GM21528 (cell line): ENCODE results near the gene PFKFB2.
"Not testable (repeated sequence)": the region's sequence is repeated elsewhere in the genome, so short reads cannot be mapped to it uniquely, and the experiment has no call there.

Source experiments
- ATAC-seq: cut with Tn5 transposase; IDR thresholded peaks from one replicate; pipeline ENCODE4 v1.9.1; 2021; ENCODE audit warnings: mild to moderate bottlenecking, moderate library complexity; ENCODE audit not compliant: unreplicated experiment, low FRiP score

Gene PFKFB2

GRCh38 chr1:207035877-207036551 is 17.1 kb upstream of the PFKFB2 start:
- no peak for ATAC-seq

GRCh38 chr1:207036865-207037264 is 16.2 kb upstream of the PFKFB2 start:
- ATAC-seq: no peak

GRCh38 chr1:207039380-207040180 is 13.5 kb upstream of the PFKFB2 start:
- ATAC-seq: no peak

DNA sequence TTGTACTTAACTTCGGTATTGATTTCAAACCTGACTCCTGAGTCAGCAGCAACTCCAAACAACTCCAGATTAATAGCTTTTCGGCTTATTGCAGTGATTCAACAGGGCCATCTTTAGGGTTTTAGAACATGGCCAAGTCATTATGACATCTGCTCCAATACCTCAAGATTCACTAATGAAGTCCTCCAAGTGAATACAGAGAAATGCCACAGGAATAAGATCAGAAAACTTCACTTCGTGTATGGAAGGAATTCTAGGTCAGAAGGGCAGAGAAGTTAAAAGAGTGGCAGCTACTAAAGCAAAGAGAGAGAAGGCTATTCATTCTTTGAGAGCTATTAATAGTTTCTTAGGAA is 12.9 kb upstream of the PFKFB2 start:
- no peak for ATAC-seq

DNA sequence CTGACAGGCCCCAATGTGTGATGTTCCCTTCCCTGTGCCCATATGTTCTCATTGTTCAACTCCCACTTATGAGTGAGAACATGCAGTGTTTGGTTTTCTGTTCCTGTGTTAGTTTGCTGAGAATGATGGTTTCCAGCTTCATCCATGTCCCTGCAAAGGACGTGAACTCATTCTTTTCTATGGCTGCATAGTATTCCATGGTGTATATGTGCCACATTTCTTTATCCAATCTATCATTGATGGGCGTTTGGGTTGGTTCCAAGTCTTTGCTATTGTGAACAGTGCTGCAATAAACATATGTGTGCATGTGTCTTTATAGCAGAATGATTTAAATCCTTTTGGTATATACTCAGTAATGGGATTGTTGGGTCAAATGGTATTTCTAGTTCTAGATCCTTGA is 11.7 kb upstream of the PFKFB2 start:
- not testable (repeated sequence) for ATAC-seq

DNA sequence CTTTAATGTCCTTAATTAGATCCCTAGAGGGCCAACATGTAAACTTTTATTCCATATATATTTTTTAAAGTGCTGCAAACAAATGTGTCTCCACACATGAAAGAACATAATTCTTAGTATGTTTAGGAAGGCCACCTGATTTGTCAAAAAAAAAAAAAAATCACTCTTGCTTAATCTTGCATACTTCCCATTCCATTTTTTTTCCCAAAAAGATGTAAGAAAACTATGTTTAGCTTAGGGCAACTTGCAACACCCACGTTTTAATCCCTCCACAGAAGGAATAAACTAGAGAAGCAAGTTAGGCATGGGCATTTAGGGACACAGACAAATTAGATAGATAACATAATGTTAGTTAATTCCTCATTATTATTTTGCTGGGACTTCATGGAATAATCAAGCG is 7.6 kb upstream of the PFKFB2 start:
- no peak for ATAC-seq

- ATAC-seq: no peak
These were observed 5.6 kb upstream of the PFKFB2 start for GRCh38 chr1:207047505-207047904.

GRCh38 chr1:207048041-207048440 is 5.0 kb upstream of the PFKFB2 start:
- no peak for ATAC-seq

DNA sequence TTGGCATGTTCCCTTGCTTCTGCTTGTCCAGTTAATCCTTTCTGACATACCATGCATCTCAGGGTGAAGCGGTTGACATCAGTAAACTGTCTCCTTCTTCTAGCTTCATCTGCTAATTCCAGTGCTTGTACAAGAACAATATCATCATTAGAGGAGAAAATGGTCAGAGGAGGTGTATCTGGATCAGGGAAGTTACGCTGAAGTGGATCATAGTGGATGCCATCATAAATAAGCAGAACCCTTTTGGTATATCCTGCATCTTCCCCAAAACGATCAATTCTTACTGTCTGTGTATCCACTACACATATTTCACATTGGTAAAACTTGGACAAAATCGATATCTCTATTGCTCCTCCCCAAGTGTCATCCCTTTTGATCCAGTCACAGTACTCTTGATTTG is 4.0 kb upstream of the PFKFB2 start:
- ATAC-seq: no peak

DNA sequence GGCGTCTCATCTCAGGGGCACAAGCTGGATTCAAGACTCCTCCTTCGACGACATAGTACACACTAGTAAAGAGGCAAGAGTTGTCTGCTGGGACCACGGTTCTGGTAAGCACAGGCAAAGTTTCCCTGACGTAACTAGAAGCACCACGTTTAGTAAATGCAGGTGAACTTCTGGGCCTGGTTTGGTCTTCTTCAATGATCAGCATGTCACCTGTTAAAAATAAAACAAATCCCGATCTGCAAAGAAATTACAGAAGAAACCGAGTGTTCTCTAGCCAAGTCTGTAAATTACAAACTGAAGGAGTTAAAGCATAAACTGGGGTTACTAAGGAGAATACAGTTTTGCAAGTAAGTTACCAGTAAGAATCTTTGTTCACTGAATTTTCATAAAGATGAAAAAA is 3.6 kb upstream of the PFKFB2 start:
- ATAC-seq: no peak

GRCh38 chr1:207049974-207050391 is 3.1 kb upstream of the PFKFB2 start:
- no peak for ATAC-seq

- peak; percentile 46 for ATAC-seq
These were observed 2.4 kb upstream of the PFKFB2 start for GRCh38 chr1:207050480-207051190.

- ATAC-seq: no peak
These were observed 1.7 kb upstream of the PFKFB2 start, which contains the start of gene YOD1 for GRCh38 chr1:207051191-207051943. YOD1 (minus strand) TSS chr1:207051208; CDS start chr1:207051030, 178 bp downstream.

DNA sequence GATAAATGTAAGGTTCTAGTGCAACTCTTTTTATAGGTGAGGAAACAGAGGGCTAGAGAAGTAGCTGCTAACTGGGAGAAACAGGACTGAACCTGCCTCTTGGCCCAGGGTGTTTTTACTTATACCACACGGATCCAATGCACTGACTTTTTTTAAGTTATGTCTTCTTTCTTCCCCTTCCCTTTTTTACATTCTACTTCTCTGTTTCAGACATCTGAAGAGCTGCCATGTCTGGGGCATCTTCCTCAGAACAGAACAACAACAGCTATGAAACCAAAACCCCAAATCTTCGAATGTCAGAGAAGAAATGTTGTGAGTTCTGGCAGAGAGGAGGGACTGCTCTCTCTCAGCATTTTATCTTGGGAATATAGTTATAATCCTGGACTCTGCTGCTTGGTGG is 1.4 kb downstream of the PFKFB2 start:
- ATAC-seq: no peak

DNA sequence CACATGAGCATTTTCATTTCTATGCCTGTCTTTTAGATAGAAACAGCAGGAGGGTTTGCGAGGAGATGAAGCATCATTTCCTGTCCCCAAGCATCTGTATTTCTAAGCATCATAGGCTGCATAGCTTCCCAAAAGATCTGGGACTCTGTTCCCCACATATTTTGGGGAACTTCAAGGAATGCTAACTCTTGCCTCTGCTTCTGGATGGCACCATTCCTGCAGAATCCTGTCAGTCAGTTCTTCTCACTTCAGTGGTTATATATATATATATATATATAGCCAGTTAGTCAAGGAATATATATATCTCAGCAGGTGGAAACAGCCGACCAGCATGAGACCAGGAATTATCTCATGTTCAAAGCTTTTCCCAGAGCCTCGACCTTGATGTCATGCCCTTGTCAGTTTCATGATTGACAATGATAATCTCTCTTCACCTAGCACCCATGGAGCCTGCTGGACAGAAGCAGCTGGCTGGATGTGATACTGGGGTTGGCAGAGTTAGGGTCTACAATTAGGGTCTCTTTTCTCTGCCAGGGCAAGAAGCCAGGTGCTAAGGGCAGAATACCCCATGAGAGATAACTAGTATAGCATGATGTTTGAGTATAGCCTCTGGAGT is 2.4 kb downstream of the PFKFB2 start:
- ATAC-seq: no peak

DNA sequence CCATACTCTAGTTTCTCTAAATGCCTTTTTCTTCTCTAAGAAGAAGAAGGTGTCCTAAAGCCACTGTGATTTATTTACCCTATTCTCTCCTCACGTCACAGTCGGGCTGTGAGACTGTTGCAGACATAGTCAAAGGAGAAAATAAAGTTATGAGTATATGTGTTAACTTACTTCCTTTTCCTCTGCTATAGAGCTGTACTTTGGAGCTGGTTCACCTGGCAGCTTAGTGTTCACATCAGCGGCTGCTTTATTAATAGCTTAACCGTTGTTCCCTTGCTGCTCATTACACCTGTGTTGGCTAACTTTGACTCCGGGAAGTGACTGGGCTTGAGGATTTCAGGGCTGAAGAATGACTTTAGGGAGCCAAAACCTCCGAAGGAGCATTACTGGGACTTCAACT is 3.6 kb downstream of the PFKFB2 start:
- ATAC-seq: no peak

GRCh38 chr1:207058252-207058651 is 5.2 kb downstream of the PFKFB2 start:
- no peak for ATAC-seq

- no peak for ATAC-seq
These were observed 6.1 kb downstream of the PFKFB2 start for GRCh38 chr1:207058878-207059867.

- no peak for ATAC-seq
These were observed 6.8 kb downstream of the PFKFB2 start for GRCh38 chr1:207059881-207060280.
